ENCODE measurements around the gene DDX10.

- TF ChIP-seq POLR2AphosphoS5 (IDR thresholded peaks at IDR 0.05): no peak
- TF ChIP-seq, protein P1, sequence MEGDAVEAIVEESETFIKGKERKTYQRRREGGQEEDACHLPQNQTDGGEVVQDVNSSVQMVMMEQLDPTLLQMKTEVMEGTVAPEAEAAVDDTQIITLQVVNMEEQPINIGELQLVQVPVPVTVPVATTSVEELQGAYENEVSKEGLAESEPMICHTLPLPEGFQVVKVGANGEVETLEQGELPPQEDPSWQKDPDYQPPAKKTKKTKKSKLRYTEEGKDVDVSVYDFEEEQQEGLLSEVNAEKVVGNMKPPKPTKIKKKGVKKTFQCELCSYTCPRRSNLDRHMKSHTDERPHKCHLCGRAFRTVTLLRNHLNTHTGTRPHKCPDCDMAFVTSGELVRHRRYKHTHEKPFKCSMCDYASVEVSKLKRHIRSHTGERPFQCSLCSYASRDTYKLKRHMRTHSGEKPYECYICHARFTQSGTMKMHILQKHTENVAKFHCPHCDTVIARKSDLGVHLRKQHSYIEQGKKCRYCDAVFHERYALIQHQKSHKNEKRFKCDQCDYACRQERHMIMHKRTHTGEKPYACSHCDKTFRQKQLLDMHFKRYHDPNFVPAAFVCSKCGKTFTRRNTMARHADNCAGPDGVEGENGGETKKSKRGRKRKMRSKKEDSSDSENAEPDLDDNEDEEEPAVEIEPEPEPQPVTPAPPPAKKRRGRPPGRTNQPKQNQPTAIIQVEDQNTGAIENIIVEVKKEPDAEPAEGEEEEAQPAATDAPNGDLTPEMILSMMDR (IDR thresholded peaks at IDR 0.05): no peak
- TF ChIP-seq POLR2A (IDR thresholded peaks at IDR 0.05): no peak
- TF ChIP-seq EP300 (IDR thresholded peaks at IDR 0.05): no peak
These were observed 274.3 kb downstream of the DDX10 start for GRCh38 chr11:108939135-108939534.
